ENCODE results near the gene DOCK10.

The DOCK10 gene

DNA sequence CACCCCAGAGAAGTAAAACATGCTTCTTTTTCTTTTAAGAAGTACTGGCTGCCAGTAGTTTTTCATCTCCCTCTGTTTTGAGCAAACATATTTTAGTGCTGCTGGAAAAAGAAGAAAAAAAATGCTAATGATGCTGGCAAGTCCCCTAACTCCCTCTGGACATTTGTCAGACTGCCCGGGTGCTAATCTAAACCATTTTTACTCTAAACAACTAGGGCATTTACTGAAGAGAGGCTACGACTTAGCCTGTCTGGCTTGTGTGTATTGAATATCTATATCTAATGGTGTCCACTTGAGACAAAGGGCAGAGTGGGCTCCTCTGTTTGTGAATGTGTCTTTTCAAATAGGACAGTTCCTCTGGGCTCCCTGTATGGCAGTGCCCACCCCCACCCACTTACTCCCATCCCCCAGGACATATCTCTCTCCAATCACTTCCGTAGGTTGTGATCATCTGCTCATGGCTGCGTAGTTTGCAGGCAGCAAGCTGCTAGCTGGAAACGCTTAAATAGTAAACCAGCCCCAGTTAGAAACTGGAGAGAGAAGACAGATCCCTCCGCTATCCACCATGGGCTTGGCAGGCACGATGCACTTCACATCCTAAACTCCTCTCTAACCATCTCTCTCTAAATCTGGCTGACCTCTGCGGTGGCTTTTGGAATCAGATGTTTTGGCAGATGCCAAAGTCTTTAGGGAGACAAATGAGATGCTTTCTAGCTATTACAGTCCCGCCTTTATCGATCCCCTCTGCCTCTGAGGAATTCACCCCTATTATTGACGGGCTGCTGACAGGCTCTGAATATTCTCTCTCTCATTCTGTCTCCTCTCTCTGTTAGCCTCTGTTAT, 58.3 kb downstream of the DOCK10 start:
- TF ChIP-seq CTCF (IDR thresholded peaks at IDR 0.05; ENCODE audit: insufficient read depth, low read depth, low read length, missing control alignments), result no peak
- no peak for DNase-seq (ENCODE audit: low read depth)
- H3K4me3 ChIP-seq (ENCODE audit: low read length), result no peak overlapping the region

DNA sequence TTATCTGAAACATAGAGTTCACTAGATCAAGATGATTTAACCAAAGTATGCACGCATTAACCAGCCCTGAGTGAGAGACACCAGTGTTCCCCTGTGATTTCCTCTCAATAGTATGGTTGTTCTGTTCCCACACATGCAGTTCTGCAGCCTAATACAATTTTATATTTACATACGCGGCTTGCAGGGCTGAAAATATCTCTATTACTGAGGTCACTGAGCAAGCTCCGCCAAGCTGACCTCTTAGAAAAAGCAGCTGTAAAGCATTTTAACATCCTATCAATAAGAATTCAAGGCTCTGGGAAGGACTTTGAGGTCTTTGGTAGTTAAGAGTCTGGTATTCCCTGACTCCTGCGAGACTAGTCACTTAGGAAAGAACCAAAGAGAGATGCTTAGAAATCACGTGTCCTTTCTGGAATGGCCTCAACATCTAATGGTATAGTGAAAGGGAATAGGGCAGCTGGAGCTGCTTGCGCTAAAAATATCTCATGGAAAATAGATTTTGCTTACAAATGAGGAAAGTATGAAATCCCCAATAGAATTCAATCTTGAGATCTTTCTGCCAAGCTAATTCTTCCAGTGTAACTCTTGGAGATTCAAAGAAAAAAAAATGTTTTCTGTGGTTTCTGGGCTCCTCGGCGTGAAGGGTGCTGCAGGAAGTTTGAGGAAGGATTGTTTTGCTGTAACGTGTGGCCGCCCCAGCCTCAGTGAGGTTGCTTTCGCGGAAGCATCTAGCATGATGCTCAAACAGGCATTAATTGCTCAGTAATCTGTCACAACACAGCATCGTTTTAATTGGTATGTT, 59.2 kb downstream of the DOCK10 start:
- no peak overlapping the region for H3K4me3 ChIP-seq (ENCODE audit: low read length)
- no peak for TF ChIP-seq CTCF (IDR thresholded peaks at IDR 0.05; ENCODE audit: insufficient read depth, low read depth, low read length, missing control alignments)
- no peak for DNase-seq (ENCODE audit: low read depth)

DNA sequence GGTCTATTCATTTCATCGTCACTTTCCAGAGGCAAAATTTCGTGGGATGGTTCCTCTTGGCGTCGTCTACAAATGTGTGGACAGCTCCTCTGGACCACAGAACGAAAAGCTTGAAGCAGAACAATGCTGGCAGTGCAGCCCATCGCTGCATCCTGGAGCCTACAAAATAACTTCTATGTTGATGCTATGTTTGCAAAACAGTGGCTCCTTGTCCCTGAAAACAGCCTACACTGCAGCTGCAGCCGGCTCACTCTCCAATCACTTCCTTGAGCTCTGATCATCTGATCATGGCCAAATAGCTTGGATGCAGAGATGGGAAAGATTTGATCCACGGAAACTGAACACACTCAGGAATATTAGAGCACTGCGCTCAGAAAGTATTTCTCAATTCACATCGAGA, 60.0 kb downstream of the DOCK10 start:
- no peak for TF ChIP-seq CTCF (IDR thresholded peaks at IDR 0.05; ENCODE audit: insufficient read depth, low read depth, low read length, missing control alignments)
- no peak overlapping the region for H3K4me3 ChIP-seq (ENCODE audit: low read length)
- no peak for DNase-seq (ENCODE audit: low read depth)

GRCh38 chr2:224976629-224977525, 65.4 kb downstream of the DOCK10 start:
- no peak for TF ChIP-seq CTCF (IDR thresholded peaks at IDR 0.05; ENCODE audit: insufficient read depth, low read depth, low read length, missing control alignments)
- no peak for DNase-seq (ENCODE audit: low read depth)
- no peak overlapping the region for H3K4me3 ChIP-seq (ENCODE audit: low read length)

DNA sequence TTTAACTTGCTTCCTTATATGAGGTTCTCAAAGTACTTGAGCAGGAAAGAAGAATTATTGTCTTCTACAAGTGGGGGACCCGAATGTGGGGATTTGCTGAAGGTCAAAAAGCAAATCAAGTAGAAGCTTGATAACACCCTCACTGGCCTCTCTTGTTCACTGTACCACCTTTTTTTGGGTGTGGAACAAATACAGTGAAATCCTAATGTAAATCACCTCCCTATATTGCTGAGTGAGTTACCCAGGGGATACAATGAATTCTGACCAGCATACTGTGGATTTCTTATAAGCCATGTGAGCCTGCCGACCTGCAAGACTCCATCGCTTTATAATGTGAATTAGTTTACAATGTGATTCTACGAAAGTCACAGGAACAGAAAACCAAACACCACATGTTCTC, 66.5 kb downstream of the DOCK10 start:
- no peak for DNase-seq (ENCODE audit: low read depth)
- H3K4me3 ChIP-seq (ENCODE audit: low read length), result no peak overlapping the region
- no peak for TF ChIP-seq CTCF (IDR thresholded peaks at IDR 0.05; ENCODE audit: insufficient read depth, low read depth, low read length, missing control alignments)

DNA sequence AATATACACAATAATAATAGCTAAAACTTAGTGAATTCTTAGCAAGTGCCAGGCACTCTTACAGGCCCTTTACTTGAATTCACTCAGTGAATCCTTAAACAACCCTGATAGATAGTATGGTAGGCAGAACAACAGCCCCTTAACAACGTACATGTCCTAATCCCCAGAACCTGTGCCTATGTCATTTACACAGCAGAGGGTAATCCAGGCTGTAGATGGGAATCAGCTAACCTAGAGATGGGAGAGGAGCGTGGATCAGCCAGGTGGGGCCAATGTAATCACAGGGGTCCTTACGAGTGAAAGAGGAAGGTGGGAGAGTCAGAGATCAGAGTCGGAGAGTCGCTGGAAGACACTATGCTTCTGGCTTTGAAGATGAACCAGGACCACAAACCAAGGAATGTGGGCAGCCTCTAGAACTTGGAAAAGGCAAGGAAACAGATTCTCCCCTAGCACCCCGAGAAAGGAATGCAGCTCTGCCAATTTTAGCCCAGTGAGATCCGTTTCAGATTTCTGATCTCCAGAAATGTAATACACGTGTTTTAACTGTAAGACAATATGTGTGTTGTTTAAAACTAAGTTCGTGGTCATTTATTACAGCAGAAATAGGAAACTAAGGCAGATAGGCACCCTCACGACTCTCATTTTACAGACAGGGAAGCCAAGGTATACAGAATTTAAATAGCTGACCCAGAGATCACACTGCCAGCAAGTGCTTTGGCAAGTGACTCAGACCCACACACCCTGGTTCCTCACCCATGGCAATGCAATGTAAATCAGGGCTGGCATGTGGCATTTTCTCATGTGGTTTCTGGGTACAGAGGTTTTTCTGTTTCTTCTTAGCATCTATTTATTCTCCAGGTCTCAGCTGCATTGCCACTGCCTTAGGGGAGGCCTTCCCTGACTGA, 68.9 kb downstream of the DOCK10 start:
- TF ChIP-seq CTCF (IDR thresholded peaks at IDR 0.05; ENCODE audit: insufficient read depth, low read depth, low read length, missing control alignments), result no peak
- no peak overlapping the region for H3K4me3 ChIP-seq (ENCODE audit: low read length)
- peak; percentile 66 for DNase-seq (ENCODE audit: low read depth)

Data from epithelial cell of esophagus (primary cell).